Stimulated activated CD4-positive, alpha-beta T cell treated with anti-CD3 and anti-CD28 coated beads, Interleukin-4, amount 100 ng/mL, for 1 hour (primary cell): Measurements from ENCODE around the gene EP300.
A peak's percentile ranks its signal among the peaks of the same experiment; 100 is the strongest.
"Not testable (repeated sequence)": the region's sequence is repeated elsewhere in the genome, so short reads cannot be mapped to it uniquely, and the experiment has no call there.

ENCODE experiments used
- DNase-seq: peaks from one replicate; pipeline ENCODE4 v3.0.0-alpha.2; 2020

The EP300 gene

DNA sequence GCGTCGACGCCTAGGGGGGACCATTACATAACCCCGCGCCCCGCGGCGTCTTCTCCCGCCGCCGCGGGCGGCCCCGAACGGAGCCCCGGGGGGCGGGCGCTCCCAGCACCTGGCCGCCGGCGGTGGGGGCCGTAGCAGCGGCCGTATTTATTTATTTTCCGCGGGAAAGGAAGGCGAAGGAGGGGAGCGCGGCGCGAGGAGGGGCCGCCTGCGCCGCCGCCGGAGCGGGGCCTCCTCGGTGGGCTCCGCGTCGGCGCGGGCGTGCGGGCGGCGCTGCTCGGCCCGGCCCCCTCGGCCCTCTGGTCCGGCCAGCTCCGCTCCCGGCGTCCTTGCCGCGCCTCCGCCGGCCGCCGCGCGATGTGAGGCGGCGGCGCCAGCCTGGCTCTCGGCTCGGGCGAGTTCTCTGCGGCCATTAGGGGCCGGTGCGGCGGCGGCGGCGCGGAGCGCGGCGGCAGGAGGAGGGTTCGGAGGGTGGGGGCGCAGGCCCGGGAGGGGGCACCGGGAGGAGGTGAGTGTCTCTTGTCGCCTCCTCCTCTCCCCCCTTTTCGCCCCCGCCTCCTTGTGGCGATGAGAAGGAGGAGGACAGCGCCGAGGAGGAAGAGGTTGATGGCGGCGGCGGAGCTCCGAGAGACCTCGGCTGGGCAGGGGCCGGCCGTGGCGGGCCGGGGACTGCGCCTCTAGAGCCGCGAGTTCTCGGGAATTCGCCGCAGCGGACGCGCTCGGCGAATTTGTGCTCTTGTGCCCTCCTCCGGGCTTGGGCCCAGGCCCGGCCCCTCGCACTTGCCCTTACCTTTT, at the start of gene EP300:
EP300 (plus strand) TSS at position 570 of the 795 bp plus-strand sequence. CDS start 413 bp downstream, outside the sequence.
- peak; percentile 85 for DNase-seq

DNA sequence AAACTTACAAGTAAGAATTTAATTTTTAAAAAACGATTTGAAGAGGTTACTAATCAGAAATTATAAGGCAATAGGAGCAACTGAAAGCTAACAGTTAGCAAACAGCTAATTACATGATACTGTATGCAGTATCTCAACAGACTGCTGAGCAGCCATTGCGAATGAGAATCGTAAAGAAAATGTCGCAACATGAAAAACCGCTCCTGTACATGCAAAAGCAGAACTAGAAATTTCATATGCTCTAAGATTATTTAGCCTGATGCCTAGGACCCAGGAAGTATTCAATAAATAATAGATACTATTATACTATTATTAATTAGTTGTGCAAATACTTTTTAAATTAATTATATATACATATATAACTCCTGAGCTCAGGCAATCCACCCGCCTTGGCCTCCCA, 48.7 kb upstream of the EP300 start:
- no peak for DNase-seq

DNA sequence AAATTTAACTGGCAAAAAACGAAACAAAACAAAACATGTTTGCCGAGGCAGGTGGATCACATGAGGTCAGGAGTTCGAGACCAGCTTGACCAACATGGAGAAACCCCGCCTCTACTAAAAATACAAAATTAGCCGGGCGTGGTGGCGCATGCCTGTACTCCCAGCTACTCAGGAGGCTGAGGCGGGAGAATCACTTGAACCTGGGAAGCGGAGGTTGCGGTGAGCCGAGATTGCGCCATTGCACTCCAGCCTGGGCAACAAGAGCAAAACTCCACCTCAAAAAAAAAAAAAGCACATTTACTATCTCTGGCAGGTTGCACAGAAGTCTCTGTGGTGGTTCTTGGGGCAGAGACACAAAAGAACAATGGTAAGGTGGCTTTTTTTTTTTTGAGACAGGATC, 46.8 kb upstream of the EP300 start:
- not testable (repeated sequence) for DNase-seq

DNA sequence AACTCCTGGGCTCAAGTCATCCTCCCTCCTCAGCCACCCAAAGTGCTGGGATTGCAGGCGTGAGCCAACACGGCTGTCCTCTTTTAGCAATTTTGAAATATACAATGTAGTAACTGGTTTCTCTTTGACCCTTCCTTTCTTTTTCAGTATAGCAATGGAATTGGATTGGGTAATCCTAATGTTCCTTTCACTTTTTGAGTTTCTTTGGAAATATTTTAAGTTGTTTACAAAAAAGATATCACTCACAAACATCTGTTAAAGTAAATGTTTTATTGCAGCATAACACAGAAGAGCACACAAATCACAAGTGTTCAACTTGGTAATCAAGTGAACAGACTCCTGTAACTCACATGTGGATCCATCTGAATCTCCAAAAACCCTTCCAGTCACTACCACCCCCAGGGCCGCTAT, 44.6 kb upstream of the EP300 start:
- DNase-seq = no peak

DNA sequence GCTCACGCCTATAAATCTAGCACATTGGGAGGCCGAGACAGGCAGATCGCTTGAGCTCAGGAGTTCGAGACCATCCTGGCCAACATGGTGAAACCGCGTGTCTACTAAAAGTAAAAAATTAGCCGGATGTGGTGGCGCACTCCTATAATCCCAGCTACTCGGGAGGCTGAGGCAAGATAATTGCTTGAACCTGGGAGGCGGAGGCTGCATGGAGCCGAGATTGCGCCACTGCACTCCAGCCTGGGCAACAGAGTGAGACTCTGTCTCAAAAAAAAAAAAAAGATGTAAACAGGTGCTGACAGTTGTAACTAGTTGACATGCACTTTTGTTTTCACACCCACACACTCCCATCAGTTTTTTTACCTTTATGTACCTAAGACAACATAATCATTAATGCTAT, 44.0 kb upstream of the EP300 start:
- not testable (repeated sequence) for DNase-seq

DNA sequence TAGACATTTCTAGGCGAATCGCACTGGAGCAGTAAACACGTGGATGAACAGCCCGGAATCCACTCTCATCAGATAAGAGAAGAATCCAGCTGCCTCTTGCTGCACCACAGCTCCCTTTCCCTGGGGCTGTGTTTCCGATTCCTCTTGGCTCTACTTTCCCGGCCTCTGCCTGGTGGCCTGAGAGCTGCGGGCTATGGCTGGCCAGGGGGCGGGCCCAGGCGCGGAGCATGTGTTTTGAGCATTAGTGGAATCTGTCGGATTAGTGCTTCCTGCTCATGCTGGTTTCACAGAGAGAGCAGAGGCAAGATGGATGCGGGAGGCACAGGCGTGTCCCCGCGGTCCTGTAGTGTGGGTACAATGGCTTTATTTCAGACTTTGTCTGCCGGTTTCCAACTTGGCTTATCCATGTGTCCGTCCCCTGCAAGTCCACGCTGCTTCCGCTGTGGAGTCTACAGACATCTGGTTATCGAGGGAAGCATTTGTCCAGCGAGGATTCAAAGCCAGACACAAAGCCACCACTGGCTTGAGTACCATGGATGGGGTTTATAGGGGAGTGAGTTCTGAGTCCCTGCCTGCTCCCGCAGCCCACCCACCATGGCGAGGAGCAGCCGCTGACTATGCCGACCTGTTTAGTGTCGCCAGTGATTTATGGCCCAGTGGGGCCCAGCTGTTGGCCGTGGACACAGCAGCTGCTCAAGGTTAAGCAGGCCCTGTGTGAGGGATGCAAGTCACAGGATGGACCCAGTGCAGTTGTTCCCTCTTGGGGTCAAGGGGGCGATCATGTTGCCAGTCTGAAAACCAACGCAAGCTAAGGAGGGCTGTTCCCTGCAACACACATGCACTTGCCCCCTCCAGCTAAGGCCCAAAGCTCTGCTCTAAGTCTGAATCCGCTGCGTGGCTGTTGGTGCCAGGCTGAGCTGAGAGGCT, 43.3 kb upstream of the EP300 start:
- no peak for DNase-seq

DNA sequence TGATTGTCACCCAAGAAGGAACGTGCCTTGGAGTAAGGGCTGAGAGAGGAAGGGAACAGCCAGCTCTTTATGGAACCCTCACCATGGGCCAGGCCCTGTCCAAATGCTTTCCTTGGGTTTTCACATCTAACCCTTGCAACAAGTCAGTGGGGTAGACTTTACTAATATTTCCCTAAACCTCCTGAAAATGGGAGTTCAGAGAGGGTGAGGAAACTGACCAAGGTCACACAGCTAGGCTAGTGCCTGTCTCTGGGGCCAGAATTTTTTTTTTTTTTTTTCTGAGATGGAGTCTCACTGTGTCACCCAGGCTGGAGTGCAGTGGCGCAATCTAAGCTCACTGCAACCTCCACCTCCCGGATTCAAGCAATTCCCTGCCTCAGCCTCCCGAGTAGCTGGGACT, 42.6 kb upstream of the EP300 start:
- DNase-seq = not testable (repeated sequence)

DNA sequence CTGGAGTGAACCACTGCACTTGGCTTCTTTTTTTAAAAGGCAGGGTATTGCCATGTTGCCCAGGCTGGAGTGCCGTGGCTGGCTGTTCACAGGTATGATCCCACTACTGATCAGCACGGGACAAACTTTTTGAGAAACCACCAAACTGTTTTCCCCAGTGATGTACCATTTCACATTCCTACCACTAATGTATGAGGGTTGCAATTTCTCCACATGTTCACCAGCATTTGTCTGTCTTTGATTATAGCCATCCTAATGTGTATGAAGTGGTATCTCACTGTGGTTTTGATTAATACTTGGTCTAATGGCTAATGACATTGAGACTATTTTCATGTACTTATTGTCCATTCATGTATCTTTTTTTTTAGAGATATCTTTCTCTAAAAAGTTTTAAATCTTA, 41.5 kb upstream of the EP300 start:
- no peak for DNase-seq

DNA sequence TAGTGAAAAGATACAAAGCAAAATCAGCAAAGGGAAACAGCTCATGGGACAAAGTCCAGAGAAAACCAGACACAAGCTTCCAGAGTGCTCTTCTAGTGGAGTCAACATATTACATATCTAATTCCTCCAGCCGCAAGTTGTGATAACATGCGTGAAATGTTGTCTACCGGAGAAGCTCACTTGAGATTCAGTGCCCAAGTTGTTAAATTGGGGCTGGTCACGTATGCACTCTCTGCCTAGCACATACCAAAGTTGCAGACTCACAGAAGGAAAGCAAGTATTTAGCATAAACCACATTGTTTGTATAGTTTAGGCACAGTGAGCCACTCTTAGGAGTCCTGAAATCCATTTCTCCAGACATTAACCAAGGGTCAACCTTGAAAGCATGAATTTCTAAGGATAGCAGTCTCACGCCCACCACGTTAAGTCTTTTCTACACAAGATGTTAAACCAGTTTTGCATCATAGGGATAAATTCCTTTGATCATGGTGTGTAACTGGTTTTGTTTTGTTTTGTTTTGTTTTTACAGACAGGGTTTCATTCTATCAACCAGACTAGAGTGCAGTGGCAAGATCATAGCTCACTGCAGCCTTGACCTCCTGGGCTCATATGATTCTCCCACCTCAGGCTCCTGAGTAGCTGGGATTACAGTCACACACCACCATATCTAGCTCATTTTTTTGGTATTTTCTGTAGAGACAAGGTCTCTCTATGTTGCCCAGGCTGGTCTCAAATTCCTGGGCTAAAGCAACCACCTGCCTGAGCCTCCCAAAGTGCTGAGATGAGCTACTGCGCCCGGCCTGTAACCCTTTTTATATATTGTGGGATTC, 39.5 kb upstream of the EP300 start:
- DNase-seq = no peak

DNA sequence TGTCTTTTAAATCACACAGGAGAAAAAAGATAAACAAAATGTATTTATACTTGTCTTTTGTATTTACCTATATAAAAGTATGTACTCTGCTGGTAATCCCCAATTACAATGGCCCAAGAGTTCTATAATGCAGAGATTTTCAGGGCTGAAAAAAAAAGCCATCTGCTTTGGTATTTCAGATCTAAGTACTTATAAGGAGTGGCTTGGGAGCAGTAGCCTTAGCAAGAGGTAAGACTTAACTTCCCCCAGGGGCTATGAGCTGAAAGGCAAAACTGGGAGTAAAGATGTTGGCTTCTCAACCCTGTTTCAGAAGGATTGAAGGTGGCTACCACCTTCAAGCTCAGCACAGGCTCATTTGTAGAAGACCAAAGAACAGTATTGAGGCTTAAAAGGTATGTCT, 35.3 kb upstream of the EP300 start:
- DNase-seq = no peak

DNA sequence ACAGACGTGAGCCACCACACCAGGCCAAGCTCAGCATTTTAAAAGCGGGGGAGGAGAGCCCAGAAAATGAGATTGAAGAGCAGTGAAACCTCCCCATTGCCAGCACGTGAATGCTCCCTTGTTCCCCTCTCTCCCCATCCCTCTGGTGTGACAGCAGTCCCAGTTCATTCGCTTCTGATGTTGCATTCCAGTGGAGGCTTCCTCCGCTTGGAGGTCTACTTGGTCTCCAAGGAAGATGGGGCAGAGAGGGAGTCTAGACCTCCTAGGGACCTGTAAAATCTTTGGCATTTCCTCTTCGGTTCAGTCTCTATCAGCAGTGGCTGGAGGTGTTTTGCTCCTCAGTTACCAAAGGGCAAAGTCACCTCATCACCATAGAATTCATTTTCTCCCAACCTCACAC, 30.2 kb upstream of the EP300 start:
- DNase-seq = no peak

DNA sequence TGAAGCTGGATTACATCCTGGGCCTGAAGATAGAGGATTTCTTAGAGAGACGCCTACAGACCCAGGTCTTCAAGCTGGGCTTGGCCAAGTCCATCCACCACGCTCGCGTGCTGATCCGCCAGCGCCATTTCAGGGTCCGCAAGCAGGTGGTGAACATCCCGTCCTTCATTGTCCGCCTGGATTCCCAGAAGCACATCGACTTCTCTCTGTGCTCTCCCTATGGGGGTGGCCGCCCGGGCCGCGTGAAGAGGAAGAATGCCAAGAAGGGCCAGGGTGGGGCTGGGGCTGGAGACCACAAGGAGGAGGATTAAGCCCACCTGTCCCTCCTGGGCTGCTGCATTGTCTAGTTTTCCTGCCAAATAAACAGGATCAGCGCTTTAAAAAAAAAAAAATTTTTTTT, 28.1 kb upstream of the EP300 start:
- DNase-seq = not testable (repeated sequence)

DNA sequence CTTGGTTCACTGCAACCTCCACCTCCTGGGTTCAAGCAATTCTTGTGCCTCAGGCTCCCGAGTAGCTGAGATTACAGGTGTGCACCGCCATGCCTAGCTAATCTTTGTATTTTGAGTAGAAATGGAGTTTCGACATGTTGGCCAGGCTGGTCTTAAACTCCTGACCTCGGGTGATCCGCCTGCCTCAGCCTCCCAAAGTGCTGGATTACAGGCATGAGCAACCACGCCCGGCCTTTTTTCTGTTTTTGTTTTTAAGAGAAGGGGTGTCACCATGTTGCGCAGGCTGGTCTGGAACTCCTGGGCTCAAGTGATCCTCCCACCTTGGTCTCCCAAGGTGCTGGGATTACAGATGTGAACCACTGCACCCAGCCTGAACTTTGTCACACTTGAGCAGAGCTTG, 26.1 kb upstream of the EP300 start:
- not testable (repeated sequence) for DNase-seq

DNA sequence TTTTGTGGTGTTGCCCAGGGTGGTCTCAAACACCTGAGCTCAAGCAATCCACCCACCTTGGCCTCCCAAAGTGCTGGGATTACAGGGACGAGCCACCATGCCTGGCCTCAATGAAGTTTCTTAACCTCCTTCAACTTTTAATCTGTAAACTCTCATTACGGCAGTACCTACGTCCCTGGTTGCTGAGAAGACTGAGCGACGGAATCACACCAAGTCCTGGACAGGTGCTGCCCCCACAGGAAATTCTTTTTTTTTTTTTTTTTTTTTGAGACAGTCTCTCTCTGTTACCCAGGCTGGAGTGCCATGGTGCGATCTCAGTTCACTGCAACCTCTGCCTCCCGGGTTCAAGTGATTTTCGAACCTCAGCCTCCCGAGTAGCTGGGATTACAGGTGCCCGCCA, 24.4 kb upstream of the EP300 start:
- not testable (repeated sequence) for DNase-seq

DNA sequence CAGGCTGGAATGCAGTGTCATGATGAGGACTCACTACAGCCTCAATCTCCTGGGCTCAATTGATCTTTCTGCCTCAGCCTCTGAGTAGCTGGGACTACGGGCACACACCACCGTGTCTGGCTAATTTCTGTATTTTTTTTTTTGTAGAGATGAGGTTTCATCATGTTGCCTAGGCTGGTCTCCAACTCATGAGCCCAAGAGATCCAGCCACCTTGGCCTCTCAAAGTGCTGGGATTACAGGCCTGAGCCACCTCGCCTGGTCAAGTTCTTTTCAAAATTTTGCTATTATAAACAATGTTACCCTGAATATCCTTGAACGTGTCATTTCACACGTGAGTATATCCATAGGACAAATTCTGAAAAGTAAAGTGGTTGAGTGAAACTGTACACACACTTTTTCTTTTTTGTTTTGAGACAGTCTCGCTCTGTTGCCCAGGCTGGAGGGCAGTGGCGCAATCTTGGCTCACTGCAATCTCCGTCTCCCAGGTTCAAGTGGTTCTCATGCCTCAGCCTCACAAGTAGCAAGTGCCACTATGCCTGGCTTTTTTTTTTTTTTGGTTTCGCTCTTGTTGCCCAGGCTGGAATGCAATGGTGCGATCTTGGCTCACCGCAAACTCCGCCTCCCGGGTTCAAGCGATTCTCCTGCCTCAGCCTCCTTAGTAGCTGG, 21.6 kb upstream of the EP300 start:
- DNase-seq = no peak

DNA sequence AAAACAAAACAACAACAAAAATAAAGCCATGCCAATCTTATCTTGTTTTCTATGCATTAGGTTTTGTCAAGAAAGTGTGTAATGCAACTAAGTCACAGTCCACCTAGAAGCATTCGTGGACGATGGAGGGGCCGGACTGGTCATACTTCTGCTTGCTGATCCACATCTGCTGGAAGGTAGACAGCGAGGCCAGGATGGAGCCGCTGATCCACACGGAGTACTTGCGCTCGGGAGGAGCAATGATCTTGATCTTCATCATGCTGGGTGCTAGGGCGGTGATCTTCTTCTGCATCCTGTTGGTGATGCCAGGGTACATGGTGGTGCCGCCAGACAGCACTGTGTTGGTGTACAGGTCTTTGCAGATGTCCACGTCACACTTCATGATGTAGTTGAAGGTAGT, 18.3 kb upstream of the EP300 start:
- no peak for DNase-seq

DNA sequence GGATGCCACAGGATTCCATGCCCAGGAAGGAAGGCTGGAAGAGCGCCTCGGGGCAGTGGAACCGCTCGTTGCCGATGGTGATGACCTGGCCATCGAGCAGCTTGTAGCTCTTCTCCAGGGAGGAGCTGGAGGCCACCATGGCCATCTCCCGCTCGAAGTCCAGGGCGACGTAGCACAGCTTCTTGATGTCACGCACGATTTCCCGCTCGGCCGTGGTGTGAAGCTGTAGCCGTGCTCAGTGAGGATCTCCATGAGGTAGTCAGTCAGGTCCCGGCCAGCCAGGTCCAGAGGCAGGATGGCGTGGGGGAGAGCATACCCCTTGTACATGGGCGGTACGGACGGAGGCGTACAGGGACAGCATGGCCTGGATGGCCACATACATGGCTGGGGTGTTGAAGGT, 17.9 kb upstream of the EP300 start:
- DNase-seq = no peak

DNA sequence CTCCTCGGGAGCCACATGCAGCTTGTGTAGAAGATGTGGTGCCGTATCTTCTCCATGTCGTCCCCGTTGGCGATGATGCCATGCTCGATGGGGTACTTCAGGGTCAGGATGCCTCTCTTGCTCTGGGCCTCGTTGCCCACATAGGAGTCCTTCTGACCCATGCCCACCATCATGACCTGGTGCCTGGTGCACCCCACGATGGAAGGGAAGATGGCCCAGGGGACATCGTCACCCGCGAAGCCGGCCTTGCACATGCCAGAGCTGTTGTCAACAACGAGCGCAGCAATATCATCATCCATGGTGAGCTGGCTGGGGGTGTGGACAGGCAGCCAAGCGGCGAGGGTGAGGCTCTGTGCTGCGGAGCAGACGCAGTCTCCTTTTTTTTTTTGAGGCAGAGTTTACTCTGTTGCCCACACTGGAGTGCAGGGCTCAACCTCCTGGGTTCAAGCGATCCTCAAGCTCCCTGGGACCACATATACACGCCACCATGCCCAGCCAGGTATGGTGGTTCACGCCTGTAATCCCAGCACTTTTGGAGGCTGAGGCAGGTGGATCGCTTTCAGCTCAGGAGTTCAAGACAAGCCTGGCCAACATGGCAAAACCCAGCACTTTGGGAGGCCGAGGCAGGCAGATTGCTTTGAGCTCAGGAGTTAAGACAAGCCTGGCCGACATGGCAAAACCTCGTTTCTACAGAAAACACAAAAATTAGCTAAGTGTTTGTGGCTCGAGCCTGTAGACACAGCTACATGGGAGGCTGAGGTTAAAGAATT, 17.3 kb upstream of the EP300 start:
- DNase-seq = no peak

DNA sequence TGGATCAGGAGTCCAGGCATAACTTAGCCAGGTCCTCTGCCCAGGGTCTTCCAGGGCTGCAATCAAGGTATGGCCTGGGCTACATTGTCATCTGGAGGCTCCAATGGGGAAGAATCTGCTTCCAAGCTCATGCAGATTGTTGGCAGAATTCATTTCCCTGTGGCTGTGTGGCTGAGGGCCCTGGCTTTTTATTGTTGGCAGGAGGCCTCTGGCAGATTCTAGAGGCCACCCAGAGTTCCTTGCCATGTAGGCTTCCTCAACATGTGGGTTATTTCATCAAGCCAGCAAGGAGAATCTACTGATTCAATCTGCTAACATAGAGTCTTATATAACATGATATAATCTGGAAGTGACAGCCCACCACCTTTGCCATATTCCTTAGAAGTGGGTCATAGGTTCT, 16.4 kb upstream of the EP300 start:
- DNase-seq = no peak

DNA sequence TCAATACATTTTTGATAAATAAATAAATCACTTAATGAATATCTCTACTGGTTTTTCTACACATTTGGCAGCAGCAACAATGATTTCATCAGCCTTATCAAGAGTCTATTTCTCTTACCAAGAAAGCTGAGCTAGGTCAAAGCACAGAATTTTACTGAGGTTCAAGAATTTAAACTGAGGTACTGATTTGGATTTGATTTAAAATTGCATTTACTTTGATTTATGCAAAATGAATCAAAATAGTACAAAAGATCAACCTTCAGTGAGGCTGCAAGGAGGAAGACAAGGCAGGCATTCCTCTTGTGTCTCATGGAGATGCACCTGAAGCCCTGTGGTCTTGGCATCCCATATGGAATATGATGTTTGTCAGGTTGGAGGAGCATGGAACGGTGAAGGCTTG, 15.5 kb upstream of the EP300 start:
- no peak for DNase-seq

DNA sequence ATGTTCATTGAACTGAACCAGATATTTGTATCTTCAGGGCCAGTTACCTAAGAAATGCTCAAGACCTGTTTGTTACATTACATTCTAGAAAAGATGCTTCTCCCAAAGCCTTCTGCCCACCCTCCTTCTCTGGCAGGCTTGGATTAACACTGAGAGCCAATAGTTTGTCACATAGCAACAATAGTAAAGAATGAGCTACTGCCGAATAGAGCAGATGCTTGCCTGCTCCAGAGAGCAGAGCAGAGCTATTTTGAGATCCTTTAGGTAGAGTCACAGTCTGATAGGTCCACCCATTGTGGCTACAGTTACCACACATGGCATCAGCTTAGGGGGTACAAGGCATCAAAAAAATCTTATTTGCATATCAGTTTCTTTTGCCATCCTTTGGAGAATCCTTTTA, 13.5 kb upstream of the EP300 start:
- DNase-seq = no peak

DNA sequence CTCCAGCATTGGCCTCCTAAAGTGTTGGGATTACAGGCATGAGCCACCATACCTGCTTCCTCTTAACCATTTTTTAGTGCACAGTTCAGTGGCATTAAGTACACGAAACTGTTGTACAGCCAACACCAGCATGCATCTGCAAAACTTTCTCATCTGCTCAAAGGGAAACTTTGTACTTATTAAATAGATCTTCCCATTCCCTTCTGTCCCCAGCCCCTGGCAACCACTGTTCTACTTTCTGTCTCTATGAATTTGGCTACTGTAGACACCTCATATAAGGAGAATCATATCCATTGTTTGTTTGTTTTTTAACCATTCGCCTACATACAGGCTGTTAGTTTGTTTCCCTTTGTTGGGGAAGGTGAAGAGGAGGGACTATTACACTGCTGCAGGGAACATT, 6.5 kb upstream of the EP300 start:
- no peak for DNase-seq
